VCaP (cell line): ENCODE results near the gene KCNK10.

Experiments
- H3K27ac ChIP-seq: fragments of 450-650 bp; 2 replicates; pipeline ENCODE4 v1.5.1; 2017
- CTCF ChIP-seq: fragments of 450-650 bp; conservative IDR thresholded peaks from 2 replicates; pipeline ENCODE4 v1.5.1; 2017; ENCODE audit warnings: mild to moderate bottlenecking, moderate library complexity

The KCNK10 gene

GRCh38 chr14:88303041-88303440, 20.0 kb downstream of the KCNK10 start:
- TF ChIP-seq CTCF: no peak

GRCh38 chr14:88301381-88301780, 21.7 kb downstream of the KCNK10 start:
- no peak for TF ChIP-seq CTCF
- no peak overlapping the region for H3K27ac ChIP-seq

More at GRCh38 chr14:88303041-88303440, 20.0 kb downstream of the KCNK10 start:
- no peak overlapping the region for H3K27ac ChIP-seq

- no peak overlapping the region for H3K27ac ChIP-seq
- no peak for TF ChIP-seq CTCF
Observed at GRCh38 chr14:88300817-88301216, 22.3 kb downstream of the KCNK10 start.

- TF ChIP-seq CTCF: no peak
- no peak overlapping the region for H3K27ac ChIP-seq
Observed at GRCh38 chr14:88299865-88300530, 23.1 kb downstream of the KCNK10 start.

- no peak overlapping the region for H3K27ac ChIP-seq
- TF ChIP-seq CTCF: no peak
Observed at GRCh38 chr14:88297306-88297705, 25.8 kb downstream of the KCNK10 start.

- TF ChIP-seq CTCF: no peak
- no peak overlapping the region for H3K27ac ChIP-seq
Observed at GRCh38 chr14:88296351-88296750, 26.7 kb downstream of the KCNK10 start.

- no peak for TF ChIP-seq CTCF
- H3K27ac ChIP-seq: no peak overlapping the region
Observed at GRCh38 chr14:88289996-88290395, 33.1 kb downstream of the KCNK10 start.
